ENCODE results near the gene PRKN.

Gene PRKN

DNA sequence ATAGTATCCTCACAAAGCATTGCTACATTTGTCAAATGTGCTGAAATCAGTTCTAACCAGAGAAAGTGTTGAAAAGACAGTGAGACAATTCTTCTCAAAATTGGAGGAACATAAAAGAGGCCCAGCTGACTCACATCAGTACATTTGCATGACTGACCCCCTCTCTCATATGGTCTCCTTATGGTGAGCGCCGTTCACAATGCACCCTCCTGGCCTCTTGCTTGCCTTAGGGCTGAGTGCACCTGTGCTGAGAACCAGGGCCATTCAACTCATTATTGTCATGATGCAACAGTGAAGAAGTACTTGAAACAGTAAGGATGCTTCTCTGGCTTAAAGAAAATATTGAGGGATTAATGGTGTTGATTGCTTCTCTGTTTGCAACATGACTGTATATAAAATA, 1078.5 kb downstream of the PRKN start:
- Histone ChIP-seq H3K4me1 (ENCODE audit: control insufficient read depth, insufficient read depth, low read length) (no peaks in the 10 kb centered on the region), H3K9me3 (ENCODE audit: control insufficient read depth, insufficient read depth, low read depth, low read length) (no peaks in the 10 kb centered on the region), H3K36me3 (ENCODE audit: control insufficient read depth in 2 of 2, insufficient read depth in 1 of 2, low read length in 2 of 2) (no peaks in the 10 kb centered on the region), H3K27ac (ENCODE audit: extremely low read depth, low read depth, low read length) (no peak overlapping the region), H3K4me3 (ENCODE audit: low read depth, low read length) (no peak overlapping the region)
- TF ChIP-seq, protein P1, sequence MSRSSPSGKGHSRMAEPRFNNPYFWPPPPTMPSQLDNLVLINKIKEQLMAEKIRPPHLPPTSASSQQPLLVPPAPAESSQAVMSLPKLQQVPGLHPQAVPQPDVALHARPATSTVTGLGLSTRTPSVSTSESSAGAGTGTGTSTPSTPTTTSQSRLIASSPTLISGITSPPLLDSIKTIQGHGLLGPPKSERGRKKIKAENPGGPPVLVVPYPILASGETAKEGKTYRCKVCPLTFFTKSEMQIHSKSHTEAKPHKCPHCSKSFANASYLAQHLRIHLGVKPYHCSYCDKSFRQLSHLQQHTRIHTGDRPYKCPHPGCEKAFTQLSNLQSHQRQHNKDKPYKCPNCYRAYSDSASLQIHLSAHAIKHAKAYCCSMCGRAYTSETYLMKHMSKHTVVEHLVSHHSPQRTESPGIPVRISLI (tag by site-specific recombination; IDR thresholded peaks at IDR 0.05), result no peak
- TF ChIP-seq ZNF561 (tag by site-specific recombination; IDR thresholded peaks at IDR 0.05; ENCODE audit: borderline replicate concordance) (no peak), ZNF677 (tag by site-specific recombination; IDR thresholded peaks at IDR 0.05) (no peak), OSR2 (tag by site-specific recombination; IDR thresholded peaks at IDR 0.05) (no peak), ZNF830 (tag by site-specific recombination; IDR thresholded peaks at IDR 0.05; ENCODE audit: low read depth) (no peak), ZNF701 (tag by site-specific recombination; IDR thresholded peaks at IDR 0.05) (no peak), ZFP41 (tag by site-specific recombination; IDR thresholded peaks at IDR 0.05; ENCODE audit: borderline replicate concordance) (no peak), SP7 (tag by site-specific recombination; IDR thresholded peaks at IDR 0.05) (no peak), ZNF391 (tag by site-specific recombination; IDR thresholded peaks at IDR 0.05; ENCODE audit: borderline replicate concordance, low read depth) (no peak), ZNF174 (tag by site-specific recombination; IDR thresholded peaks at IDR 0.05) (no peak), KLF9 (tag by site-specific recombination; IDR thresholded peaks at IDR 0.05; ENCODE audit: low read depth) (no peak), FEZF1 (tag by site-specific recombination; IDR thresholded peaks at IDR 0.05) (no peak)
- TF ChIP-seq, protein P2, sequence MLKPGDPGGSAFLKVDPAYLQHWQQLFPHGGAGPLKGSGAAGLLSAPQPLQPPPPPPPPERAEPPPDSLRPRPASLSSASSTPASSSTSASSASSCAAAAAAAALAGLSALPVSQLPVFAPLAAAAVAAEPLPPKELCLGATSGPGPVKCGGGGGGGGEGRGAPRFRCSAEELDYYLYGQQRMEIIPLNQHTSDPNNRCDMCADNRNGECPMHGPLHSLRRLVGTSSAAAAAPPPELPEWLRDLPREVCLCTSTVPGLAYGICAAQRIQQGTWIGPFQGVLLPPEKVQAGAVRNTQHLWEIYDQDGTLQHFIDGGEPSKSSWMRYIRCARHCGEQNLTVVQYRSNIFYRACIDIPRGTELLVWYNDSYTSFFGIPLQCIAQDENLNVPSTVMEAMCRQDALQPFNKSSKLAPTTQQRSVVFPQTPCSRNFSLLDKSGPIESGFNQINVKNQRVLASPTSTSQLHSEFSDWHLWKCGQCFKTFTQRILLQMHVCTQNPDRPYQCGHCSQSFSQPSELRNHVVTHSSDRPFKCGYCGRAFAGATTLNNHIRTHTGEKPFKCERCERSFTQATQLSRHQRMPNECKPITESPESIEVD (tag by site-specific recombination; IDR thresholded peaks at IDR 0.05), result no peak
- TF ChIP-seq, protein P3, sequence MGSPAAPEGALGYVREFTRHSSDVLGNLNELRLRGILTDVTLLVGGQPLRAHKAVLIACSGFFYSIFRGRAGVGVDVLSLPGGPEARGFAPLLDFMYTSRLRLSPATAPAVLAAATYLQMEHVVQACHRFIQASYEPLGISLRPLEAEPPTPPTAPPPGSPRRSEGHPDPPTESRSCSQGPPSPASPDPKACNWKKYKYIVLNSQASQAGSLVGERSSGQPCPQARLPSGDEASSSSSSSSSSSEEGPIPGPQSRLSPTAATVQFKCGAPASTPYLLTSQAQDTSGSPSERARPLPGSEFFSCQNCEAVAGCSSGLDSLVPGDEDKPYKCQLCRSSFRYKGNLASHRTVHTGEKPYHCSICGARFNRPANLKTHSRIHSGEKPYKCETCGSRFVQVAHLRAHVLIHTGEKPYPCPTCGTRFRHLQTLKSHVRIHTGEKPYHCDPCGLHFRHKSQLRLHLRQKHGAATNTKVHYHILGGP (tag by site-specific recombination; IDR thresholded peaks at IDR 0.05), result no peak
- TF ChIP-seq, protein P4, sequence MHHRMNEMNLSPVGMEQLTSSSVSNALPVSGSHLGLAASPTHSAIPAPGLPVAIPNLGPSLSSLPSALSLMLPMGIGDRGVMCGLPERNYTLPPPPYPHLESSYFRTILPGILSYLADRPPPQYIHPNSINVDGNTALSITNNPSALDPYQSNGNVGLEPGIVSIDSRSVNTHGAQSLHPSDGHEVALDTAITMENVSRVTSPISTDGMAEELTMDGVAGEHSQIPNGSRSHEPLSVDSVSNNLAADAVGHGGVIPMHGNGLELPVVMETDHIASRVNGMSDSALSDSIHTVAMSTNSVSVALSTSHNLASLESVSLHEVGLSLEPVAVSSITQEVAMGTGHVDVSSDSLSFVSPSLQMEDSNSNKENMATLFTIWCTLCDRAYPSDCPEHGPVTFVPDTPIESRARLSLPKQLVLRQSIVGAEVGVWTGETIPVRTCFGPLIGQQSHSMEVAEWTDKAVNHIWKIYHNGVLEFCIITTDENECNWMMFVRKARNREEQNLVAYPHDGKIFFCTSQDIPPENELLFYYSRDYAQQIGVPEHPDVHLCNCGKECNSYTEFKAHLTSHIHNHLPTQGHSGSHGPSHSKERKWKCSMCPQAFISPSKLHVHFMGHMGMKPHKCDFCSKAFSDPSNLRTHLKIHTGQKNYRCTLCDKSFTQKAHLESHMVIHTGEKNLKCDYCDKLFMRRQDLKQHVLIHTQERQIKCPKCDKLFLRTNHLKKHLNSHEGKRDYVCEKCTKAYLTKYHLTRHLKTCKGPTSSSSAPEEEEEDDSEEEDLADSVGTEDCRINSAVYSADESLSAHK (tag by site-specific recombination; IDR thresholded peaks at IDR 0.05), result no peak
- TF ChIP-seq, protein P5, sequence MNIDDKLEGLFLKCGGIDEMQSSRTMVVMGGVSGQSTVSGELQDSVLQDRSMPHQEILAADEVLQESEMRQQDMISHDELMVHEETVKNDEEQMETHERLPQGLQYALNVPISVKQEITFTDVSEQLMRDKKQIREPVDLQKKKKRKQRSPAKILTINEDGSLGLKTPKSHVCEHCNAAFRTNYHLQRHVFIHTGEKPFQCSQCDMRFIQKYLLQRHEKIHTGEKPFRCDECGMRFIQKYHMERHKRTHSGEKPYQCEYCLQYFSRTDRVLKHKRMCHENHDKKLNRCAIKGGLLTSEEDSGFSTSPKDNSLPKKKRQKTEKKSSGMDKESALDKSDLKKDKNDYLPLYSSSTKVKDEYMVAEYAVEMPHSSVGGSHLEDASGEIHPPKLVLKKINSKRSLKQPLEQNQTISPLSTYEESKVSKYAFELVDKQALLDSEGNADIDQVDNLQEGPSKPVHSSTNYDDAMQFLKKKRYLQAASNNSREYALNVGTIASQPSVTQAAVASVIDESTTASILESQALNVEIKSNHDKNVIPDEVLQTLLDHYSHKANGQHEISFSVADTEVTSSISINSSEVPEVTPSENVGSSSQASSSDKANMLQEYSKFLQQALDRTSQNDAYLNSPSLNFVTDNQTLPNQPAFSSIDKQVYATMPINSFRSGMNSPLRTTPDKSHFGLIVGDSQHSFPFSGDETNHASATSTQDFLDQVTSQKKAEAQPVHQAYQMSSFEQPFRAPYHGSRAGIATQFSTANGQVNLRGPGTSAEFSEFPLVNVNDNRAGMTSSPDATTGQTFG (tag by site-specific recombination; IDR thresholded peaks at IDR 0.05; ENCODE audit: borderline replicate concordance), result no peak
- TF ChIP-seq, protein P6, sequence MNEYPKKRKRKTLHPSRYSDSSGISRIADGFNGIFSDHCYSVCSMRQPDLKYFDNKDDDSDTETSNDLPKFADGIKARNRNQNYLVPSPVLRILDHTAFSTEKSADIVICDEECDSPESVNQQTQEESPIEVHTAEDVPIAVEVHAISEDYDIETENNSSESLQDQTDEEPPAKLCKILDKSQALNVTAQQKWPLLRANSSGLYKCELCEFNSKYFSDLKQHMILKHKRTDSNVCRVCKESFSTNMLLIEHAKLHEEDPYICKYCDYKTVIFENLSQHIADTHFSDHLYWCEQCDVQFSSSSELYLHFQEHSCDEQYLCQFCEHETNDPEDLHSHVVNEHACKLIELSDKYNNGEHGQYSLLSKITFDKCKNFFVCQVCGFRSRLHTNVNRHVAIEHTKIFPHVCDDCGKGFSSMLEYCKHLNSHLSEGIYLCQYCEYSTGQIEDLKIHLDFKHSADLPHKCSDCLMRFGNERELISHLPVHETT (tag by site-specific recombination; IDR thresholded peaks at IDR 0.05), result no peak
- TF ChIP-seq, protein P7, sequence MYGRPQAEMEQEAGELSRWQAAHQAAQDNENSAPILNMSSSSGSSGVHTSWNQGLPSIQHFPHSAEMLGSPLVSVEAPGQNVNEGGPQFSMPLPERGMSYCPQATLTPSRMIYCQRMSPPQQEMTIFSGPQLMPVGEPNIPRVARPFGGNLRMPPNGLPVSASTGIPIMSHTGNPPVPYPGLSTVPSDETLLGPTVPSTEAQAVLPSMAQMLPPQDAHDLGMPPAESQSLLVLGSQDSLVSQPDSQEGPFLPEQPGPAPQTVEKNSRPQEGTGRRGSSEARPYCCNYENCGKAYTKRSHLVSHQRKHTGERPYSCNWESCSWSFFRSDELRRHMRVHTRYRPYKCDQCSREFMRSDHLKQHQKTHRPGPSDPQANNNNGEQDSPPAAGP (tag by site-specific recombination; IDR thresholded peaks at IDR 0.05), result no peak
- CTCF ChIA-PET, result interaction anchor here (0.5 to 1.1 kb wide), 2 partner anchors 11 to 29 kb away, joined by 3 read pairs; no protein-coding TSS in a partner anchor
- POLR2A ChIA-PET, result no interaction called here
